Activated CD8-positive, alpha-beta T cell treated with anti-CD3 and anti-CD28 coated beads for 36 hours (primary cell): Measurements from ENCODE around the gene TMEM123. TPM values are rescaled to one million over a fixed set of nuclear protein-coding genes. Genes with fewer than 3 reads are reported as not detected.

ENCODE experiments used
- ATAC-seq: fragments of 200-7000 bp; cut with Tn5 transposase; one replicate; pipeline ENCODE4 v1.10.0; 2021; ENCODE audit warnings: mild to moderate bottlenecking, moderate library complexity
- CTCF ChIA-PET: fragments of 350-600 bp; sonication (Branson Sonifier 250); formaldehyde crosslinking; loops from one replicate; lab custom pipeline; 2021; ENCODE audit warnings: antibody characterized with exemption; lab: Charles Lee
- POLR2A ChIA-PET: fragments of 350-600 bp; sonication (Branson Sonifier 250); formaldehyde crosslinking; loops from one replicate; lab custom pipeline; 2021; ENCODE audit warnings: antibody characterized with exemption; lab: Charles Lee
- DNase-seq: peaks from one replicate; pipeline ENCODE4 v3.0.0-alpha.2; 2020
- H3K27ac Mint-ChIP-seq: one replicate; pipeline ENCODE4 v1.8.0; 2021; ENCODE audit warnings: mild to moderate bottlenecking, mixed read lengths
- H3K27me3 Mint-ChIP-seq: one replicate; pipeline ENCODE4 v1.8.0; 2021; ENCODE audit warnings: mixed read lengths
- H3K36me3 Mint-ChIP-seq: one replicate; pipeline ENCODE4 v1.8.0; 2021; ENCODE audit warnings: low read depth, mixed read lengths
- H3K4me1 Mint-ChIP-seq: one replicate; pipeline ENCODE4 v1.8.0; 2021; ENCODE audit warnings: low read depth, mixed read lengths
- H3K4me3 Mint-ChIP-seq: one replicate; pipeline ENCODE4 v1.8.0; 2021; ENCODE audit warnings: mild to moderate bottlenecking, moderate library complexity, mixed read lengths
- H3K9me3 Mint-ChIP-seq: one replicate; pipeline ENCODE4 v1.8.0; 2021; ENCODE audit warnings: mixed read lengths
- intact Hi-C: fragments of 100-400 bp; cut with micrococcal nuclease; formaldehyde crosslinking; loops from one replicate; pipeline ENCODE4 v1.10.0; 2022
- total RNA-seq, 2 experiments: library from RNA; stranded (reverse); gene quantifications; one replicate each; pipeline ENCODE4 v1.2.3, GENCODE V29; 2021
- TF ChIP-seq, protein P1 (sequence below): fragments of 200-600 bp; IDR thresholded peaks from one replicate; pipeline ENCODE4 v1.8.0; 2022; ENCODE audit warnings: antibody characterized with exemption, mild to moderate bottlenecking

The TMEM123 gene
- total RNA-seq, 2 experiments from 2014 or later: 234 to 235 TPM

DNA sequence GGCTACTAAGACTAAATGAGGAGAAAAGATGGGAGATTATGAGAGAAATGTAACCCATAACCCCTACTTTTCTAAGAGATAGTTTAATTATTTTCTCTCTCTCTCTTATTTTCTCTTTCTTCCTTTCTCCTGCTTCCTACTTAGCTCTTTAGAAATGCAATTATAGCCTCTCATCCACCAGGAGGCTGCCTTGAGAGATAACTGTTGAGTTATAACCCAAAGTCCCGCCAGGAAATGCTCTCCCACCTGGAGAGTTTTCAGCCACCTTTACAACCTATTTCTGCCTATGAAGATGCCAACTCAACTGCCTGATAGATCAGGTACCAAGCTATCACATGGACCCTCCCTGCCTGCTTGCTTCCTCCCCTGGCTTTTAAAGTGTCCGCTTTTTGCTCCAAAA lies 34.0 kb upstream of the TMEM123 start:
- CTCF ChIA-PET: interaction anchor here (0.8 to 3.1 kb wide), 7 partner anchors 9 to 192 kb away, joined by 3 to 19 read pairs (median 6); no protein-coding TSS in a partner anchor
- intact Hi-C loops: no loop called here
- Mint-ChIP-seq H3K27ac (no peak overlapping the region), H3K27me3 (no peaks in the 10 kb centered on the region), H3K9me3 (no peaks in the 10 kb centered on the region), H3K4me3 (no peak overlapping the region), H3K4me1 (peaks cover 27% of the 10 kb centered on the region), H3K36me3 (no peaks in the 10 kb centered on the region)
- TF ChIP-seq, protein P1, sequence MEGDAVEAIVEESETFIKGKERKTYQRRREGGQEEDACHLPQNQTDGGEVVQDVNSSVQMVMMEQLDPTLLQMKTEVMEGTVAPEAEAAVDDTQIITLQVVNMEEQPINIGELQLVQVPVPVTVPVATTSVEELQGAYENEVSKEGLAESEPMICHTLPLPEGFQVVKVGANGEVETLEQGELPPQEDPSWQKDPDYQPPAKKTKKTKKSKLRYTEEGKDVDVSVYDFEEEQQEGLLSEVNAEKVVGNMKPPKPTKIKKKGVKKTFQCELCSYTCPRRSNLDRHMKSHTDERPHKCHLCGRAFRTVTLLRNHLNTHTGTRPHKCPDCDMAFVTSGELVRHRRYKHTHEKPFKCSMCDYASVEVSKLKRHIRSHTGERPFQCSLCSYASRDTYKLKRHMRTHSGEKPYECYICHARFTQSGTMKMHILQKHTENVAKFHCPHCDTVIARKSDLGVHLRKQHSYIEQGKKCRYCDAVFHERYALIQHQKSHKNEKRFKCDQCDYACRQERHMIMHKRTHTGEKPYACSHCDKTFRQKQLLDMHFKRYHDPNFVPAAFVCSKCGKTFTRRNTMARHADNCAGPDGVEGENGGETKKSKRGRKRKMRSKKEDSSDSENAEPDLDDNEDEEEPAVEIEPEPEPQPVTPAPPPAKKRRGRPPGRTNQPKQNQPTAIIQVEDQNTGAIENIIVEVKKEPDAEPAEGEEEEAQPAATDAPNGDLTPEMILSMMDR: no peak
- POLR2A ChIA-PET: interaction anchor here (1.1 to 3.5 kb wide), 3 partner anchors 10 to 35 kb away, joined by 3 to 19 read pairs (median 6); partner anchors contain the start of gene TMEM123
- ATAC-seq (no peak), DNase-seq (no peak)

GRCh38 chr11:102485095-102485722 lies 32.6 kb upstream of the TMEM123 start:
- H3K27me3 Mint-ChIP-seq: no peaks in the 10 kb centered on the region
- ATAC-seq (no peak), DNase-seq (no peak)
- H3K36me3 Mint-ChIP-seq: no peaks in the 10 kb centered on the region
- intact Hi-C loops: no loop called here
- no peaks in the 10 kb centered on the region for H3K9me3 Mint-ChIP-seq
- peaks cover 27% of the 10 kb centered on the region for H3K4me1 Mint-ChIP-seq
- TF ChIP-seq, protein P1: no peak
- CTCF ChIA-PET: interaction anchor here (1.2 to 1.9 kb wide), 3 partner anchors 9 to 191 kb away, joined by 4 to 5 read pairs (median 5); no protein-coding TSS in a partner anchor
- H3K27ac Mint-ChIP-seq: no peak overlapping the region
- POLR2A ChIA-PET: no interaction called here
- H3K4me3 Mint-ChIP-seq: no peak overlapping the region

DNA sequence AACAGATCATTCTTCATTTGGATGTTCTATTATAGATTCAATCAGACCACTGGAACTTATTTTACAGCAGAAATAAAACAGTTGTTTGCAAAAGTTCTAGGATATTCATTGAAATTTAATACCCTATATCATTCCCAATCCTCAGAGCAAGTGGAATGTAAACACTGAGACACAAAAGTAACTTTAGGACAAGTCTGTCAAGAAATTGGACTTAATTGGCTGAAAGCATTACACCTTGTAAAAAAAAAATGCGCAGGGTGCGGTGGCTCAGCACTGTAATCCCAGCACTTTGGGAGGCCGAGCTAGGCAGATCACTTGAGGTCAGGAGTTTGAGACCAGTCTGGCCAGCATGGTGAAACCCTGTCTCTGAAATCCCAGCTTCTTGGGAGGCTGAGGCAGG lies 29.9 kb upstream of the TMEM123 start:
- Mint-ChIP-seq H3K36me3 (no peaks in the 10 kb centered on the region), H3K27ac (no peak overlapping the region), H3K27me3 (no peaks in the 10 kb centered on the region), H3K4me1 (peaks cover 19% of the 10 kb centered on the region), H3K9me3 (no peaks in the 10 kb centered on the region), H3K4me3 (no peak overlapping the region)
- ChIA-PET CTCF (interaction anchor here (0.7 kb wide), 1 partner anchor 92 kb away, joined by 3 read pairs; no protein-coding TSS in a partner anchor), POLR2A (no interaction called here)
- TF ChIP-seq, protein P1: no peak
- ATAC-seq: no peak
- DNase-seq: no peak
- intact Hi-C loops: no loop called here

DNA sequence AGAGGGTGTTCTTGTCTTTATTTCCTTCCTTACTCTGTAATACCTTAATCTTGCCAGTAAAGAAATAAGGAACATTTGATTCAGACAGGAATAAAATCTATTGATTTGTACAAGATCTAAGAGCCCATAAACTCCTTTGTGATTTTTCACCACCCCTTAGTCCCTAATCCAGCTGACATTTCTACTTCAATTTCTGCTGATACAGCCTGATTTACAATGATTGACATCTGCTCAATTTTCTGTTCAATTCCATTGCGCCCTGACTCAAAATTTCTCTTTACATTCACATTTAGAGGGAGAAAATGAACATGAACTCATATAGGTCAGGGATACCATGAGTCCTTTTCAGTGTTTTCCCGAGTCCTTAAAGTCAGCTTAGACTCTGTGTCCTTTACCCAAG lies 27.2 kb upstream of the TMEM123 start:
- Mint-ChIP-seq H3K9me3 (no peaks in the 10 kb centered on the region), H3K27ac (no peak overlapping the region), H3K4me3 (no peak overlapping the region), H3K4me1 (peaks cover 38% of the 10 kb centered on the region), H3K27me3 (no peaks in the 10 kb centered on the region), H3K36me3 (no peaks in the 10 kb centered on the region)
- intact Hi-C loops: no loop called here
- TF ChIP-seq, protein P1: no peak
- CTCF ChIA-PET: interaction anchor here (0.9 to 4.1 kb wide), 6 partner anchors 8 to 138 kb away, joined by 3 to 19 read pairs (median 6); no protein-coding TSS in a partner anchor
- POLR2A ChIA-PET: interaction anchor here (1.0 kb wide), 2 partner anchors 8 to 32 kb away, joined by 3 read pairs; no protein-coding TSS in a partner anchor
- ATAC-seq: no peak
- no peak for DNase-seq

DNA sequence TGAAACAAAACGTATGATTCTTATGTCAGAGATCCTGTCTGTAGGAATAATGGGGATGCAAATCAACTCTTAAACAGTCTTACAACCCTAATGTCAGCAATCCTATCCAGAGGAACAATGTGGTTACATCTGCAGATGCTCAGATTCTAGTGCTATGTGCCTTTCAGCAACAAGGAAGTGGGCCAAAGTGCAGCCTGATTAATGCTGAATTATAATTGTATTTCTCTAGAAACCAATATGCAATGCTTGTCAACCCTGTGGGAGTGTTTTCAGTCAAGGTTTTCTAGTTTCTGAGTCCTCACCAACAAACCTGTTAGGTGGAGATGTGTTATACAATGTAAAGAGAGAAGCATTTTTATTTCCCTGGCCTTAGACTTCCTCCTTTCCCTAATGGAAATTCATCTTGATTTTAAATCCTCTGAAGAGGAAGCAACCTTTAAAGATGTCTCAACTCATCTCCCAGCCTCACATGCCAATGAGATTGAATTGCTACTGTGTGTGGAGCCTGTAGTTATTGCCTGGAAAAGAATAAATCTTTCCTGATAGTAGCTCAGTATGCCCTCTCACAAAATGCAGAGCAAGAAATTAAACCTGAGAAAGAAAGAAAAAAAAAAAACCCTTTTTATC lies 26.2 kb upstream of the TMEM123 start:
- TF ChIP-seq, protein P1: no peak
- Mint-ChIP-seq H3K27ac (no peak overlapping the region), H3K4me1 (peaks cover 47% of the 10 kb centered on the region), H3K9me3 (no peaks in the 10 kb centered on the region), H3K27me3 (no peaks in the 10 kb centered on the region), H3K36me3 (no peaks in the 10 kb centered on the region), H3K4me3 (no peak overlapping the region)
- ATAC-seq (no peak), DNase-seq (no peak)
- ChIA-PET POLR2A (interaction anchor here (3.1 kb wide), 1 partner anchor 9 kb away, joined by 19 read pairs; no protein-coding TSS in a partner anchor), CTCF (interaction anchor here (0.8 to 4.1 kb wide), 5 partner anchors 9 to 137 kb away, joined by 3 to 19 read pairs (median 7); no protein-coding TSS in a partner anchor)
- intact Hi-C loops: no loop called here
